Transverse colon (tissue), 4 donors: ENCODE data around the gene TFRC.

Source experiments
- EP300 ChIP-seq: sonication (generic); formaldehyde crosslinking; IDR thresholded peaks from one replicate; pipeline ENCODE4 v1.6.1; 2017; ENCODE audit warnings: antibody characterized with exemption, low read depth
- POLR2A ChIP-seq: fragments of 450-650 bp; IDR thresholded peaks from one replicate; pipeline ENCODE4 v1.6.1; 2016; ENCODE audit warnings: antibody characterized with exemption, mild to moderate bottlenecking, moderate library complexity
- POLR2AphosphoS5 ChIP-seq, 3 donors: sonication (generic); formaldehyde crosslinking; IDR thresholded peaks; one replicate each; pipeline ENCODE4 v1.6.1; 2016; ENCODE audit warnings: antibody characterized with exemption in 3 of 3
- TF ChIP-seq, protein P1 (sequence below), 5 experiments: fragments of 200-600 bp in 3 of 5; fragments of 450-650 bp in 2 of 5; sonication (generic) in 3 of 5; IDR thresholded peaks; 1 replicate in 2 of 5; 2 replicates in 3 of 5; pipeline ENCODE4 v1.5.1; 2016 to 2017; ENCODE audit warnings: antibody characterized with exemption in 5 of 5, inconsistent platforms in 3 of 5, mild to moderate bottlenecking in 2 of 5, moderate library complexity in 1 of 5

DNA sequence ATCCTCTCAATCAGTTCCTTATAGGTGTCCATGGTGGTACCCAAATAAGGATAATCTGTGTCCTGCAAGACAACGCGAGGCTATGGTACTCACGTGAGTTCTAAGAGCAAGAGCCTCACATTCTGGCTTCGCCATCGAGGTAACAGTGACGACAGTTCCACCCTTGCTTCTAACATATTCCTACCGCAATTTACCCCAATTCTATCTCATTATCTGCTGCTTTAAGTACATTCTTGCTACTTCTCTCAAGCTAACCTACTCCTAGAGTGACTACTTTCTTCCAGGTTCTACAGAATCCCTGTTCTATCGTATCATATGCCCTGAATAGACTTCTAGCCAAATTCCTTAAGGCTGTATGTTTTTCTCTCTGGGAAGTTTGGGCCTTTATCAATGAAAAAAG lies 26.6 kb downstream of the TFRC start:
- TF ChIP-seq POLR2AphosphoS5 (IDR thresholded peaks at IDR 0.05) (no peak), POLR2A (no peak), EP300 (no peak)
- TF ChIP-seq, protein P1, sequence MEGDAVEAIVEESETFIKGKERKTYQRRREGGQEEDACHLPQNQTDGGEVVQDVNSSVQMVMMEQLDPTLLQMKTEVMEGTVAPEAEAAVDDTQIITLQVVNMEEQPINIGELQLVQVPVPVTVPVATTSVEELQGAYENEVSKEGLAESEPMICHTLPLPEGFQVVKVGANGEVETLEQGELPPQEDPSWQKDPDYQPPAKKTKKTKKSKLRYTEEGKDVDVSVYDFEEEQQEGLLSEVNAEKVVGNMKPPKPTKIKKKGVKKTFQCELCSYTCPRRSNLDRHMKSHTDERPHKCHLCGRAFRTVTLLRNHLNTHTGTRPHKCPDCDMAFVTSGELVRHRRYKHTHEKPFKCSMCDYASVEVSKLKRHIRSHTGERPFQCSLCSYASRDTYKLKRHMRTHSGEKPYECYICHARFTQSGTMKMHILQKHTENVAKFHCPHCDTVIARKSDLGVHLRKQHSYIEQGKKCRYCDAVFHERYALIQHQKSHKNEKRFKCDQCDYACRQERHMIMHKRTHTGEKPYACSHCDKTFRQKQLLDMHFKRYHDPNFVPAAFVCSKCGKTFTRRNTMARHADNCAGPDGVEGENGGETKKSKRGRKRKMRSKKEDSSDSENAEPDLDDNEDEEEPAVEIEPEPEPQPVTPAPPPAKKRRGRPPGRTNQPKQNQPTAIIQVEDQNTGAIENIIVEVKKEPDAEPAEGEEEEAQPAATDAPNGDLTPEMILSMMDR (IDR thresholded peaks at IDR 0.05): no peak
